ENCODE results near the gene DCAF15.

Gene DCAF15

DNA sequence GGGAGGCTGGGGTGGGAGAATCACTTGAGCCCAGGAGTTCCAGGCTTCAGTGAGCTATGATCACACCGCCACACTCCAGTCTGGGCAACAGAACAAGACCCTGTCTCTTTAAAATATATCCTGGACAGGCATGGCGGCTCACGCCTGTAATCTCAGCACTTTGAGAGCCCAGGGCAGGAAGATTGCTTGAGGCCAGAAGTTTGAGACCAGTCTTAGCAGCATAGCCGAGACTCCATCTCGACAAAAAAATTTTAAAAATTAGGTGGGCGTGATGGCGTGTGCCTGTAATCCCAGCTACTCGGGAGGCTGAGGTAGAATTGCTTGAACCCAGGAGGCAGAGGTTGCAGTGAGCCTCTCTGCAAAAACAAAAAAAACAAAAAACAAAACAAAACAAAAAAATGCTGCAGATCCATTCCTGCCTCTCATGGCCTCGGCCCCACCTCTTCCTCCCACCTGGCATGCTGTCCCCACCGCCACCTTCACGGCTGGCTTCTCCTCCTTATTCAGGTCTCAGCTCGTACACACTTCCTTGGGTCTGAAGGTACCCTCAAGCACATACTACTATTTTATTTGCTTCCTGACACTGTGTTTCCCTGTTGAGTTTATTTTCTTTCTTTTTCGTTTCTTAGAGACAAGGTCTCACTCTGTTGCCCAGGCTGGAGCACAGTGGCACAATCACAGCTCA, 48.5 kb downstream of the DCAF15 start:
- TF ChIP-seq, protein P1, sequence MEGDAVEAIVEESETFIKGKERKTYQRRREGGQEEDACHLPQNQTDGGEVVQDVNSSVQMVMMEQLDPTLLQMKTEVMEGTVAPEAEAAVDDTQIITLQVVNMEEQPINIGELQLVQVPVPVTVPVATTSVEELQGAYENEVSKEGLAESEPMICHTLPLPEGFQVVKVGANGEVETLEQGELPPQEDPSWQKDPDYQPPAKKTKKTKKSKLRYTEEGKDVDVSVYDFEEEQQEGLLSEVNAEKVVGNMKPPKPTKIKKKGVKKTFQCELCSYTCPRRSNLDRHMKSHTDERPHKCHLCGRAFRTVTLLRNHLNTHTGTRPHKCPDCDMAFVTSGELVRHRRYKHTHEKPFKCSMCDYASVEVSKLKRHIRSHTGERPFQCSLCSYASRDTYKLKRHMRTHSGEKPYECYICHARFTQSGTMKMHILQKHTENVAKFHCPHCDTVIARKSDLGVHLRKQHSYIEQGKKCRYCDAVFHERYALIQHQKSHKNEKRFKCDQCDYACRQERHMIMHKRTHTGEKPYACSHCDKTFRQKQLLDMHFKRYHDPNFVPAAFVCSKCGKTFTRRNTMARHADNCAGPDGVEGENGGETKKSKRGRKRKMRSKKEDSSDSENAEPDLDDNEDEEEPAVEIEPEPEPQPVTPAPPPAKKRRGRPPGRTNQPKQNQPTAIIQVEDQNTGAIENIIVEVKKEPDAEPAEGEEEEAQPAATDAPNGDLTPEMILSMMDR (IDR thresholded peaks at IDR 0.05; ENCODE audit: insufficient read depth, low read depth, low read length, missing control alignments) = no peak

DNA sequence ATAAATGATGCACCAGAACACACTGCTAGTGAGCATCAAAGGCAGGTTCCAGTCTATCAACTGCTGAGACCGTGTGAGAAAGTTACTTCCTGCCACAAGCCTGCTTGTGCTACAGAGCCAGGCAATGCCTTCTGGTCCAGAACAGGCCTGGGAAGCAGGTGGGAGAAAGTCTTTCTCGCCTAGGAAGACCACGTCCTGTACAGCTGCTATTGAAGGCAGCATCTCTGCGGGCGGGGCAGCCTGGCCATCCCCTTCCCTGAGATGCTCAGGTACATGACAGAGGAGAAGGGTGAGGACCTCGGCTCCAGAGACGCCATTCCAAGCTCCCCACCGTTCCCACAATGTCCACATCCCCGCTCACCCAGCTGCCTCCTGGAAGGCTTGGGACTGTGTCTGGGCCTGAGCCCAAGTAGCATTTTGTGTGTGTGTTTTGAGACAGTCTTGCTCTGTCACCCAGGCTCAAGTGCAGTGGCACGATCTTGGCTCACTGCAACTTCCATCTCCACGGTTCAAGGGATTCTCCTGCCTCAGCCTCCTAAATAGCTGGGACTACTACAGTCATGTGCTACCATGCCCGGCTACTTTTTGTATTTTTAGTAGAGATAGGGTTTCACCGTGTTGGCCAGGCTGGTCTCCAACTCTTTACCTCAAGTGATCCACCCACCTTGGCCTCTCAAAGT, 50.4 kb downstream of the DCAF15 start:
- TF ChIP-seq, protein P1 (IDR thresholded peaks at IDR 0.05; ENCODE audit: insufficient read depth, low read depth, low read length, missing control alignments) = no peak
- DNase-seq (ENCODE audit: low read depth) = no peak
- no peak overlapping the region for H3K4me3 ChIP-seq (ENCODE audit: low read length)

More for the DNA sequence above, 48.5 kb downstream of the DCAF15 start:
- no peak for DNase-seq (ENCODE audit: low read depth)
- H3K4me3 ChIP-seq (ENCODE audit: low read length) = no peak overlapping the region

DNA sequence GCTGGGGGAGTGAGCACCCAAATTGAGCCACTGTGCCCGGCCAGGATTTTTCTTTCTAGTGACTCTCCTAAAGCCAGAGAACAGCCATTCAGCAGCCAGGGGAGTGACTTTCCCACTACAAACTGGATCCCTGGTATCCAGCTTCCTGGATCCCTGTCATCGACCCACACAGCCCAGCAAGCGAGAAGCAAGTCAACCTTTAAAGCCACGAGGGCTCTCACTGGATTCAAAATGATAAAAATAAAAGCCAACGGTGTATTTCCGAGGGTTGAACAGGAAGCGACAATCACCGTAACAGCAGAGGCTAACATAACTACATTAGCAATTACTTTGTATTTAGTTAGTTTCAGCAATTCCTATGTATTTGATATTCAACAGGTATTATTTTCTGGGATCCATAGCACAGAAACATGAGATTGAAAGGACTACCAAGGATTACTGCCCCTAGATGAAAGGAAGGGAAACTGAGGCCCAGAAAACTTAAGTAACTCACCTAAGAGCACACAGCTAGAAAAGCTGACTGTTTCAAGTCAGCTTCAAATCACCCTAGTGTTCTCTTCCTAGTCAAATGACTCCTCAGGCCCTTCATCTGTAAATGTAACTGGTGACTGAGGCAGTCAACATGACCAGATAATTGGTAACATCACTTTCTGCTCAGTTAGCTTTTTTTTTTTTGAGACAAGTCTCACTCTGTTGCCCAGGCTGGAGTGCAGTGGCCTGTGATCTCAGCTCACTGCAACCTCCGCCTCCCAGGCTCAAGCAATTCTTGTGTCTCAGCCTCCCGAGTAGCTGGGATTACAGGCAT, 51.1 kb downstream of the DCAF15 start:
- TF ChIP-seq, protein P1 (IDR thresholded peaks at IDR 0.05; ENCODE audit: insufficient read depth, low read depth, low read length, missing control alignments) = no peak
- no peak for DNase-seq (ENCODE audit: low read depth)

DNA sequence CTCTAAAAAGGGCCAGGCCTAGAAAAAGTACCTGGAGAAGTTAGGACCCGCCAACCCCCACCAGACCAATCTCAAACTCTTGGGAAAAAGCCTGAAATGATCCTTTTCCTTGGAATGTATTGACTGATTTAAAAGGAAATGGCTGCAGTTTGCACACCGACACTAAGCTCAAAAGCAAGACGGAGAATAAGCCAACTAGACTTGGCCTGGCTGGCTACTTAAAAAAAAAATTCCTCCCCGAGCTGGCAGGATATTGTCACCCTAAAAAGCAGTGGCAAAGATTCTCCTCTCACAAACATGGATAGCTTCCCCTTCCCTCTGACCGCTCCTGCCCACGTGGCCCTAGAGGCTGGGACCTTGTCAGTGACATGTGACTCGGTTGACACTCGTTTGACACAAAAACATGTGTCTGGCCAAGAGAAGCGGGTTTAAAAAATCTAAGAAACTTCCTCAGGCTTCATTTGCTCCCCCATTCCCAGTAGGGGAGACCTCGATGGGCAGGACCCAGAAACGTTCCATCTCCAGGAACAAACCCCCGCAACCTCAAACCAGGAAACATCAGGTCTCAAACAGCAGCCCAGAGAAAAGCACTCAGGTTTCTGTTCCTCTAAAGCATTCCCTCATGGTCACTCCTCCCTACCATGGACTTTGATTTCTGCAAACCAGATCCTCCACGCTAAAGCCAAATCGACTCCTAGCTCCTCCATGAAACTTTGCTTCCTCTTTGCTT, 52.5 kb downstream of the DCAF15 start:
- TF ChIP-seq, protein P1 (IDR thresholded peaks at IDR 0.05; ENCODE audit: insufficient read depth, low read depth, low read length, missing control alignments) = no peak
- no peak for DNase-seq (ENCODE audit: low read depth)
- no peak overlapping the region for H3K4me3 ChIP-seq (ENCODE audit: low read length)

More for the DNA sequence above, 51.1 kb downstream of the DCAF15 start:
- no peak overlapping the region for H3K4me3 ChIP-seq (ENCODE audit: low read length)

DNA sequence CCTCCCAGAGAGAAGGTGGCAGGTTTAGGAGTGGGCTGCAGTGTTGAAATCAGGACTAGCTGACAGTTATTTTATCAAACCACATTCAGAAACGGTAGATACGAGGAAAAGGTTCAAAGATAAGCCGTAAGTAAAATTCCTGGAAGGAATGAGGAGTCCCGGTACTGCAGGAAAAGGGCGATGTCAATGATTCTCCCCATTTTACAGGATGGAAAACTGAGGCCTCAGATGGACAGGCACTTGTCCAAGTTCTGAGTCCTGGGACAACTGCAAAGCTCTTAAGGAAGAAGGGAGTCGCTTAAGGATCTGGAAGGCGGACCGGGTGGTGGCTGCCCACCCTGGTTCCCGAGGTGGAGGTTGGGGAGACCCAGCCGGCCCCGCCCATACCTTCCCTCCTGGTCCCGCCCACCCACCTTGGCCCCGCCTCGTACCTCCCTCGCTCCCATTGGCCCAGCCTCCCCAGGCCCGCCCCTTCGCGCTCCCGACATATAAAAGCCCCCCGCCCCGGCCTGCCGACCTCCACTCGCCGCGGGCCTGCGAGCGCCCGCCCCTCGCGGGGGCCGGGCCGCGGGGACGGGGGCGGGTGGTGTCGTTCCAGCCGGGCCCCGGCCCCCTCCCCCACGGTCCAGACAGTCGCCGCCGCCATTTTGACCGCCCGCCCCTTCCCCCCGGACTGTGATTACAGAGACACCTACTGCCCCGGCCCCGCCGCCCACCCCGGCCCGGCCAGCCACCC, 53.2 kb downstream of the DCAF15 start:
- TF ChIP-seq, protein P1 (IDR thresholded peaks at IDR 0.05; ENCODE audit: insufficient read depth, low read depth, low read length, missing control alignments) = no peak
- DNase-seq (ENCODE audit: low read depth) = peak; percentile 86
- peak overlapping the region; percentile 58 for H3K4me3 ChIP-seq (ENCODE audit: low read length)

Measured in epithelial cell of esophagus (primary cell).